BJ (cell line): ENCODE measurements around the gene SKIDA1. TPM values are rescaled to one million over a fixed set of nuclear protein-coding genes. Genes with fewer than 3 reads are reported as not detected.

Source experiments
- CTCF ChIA-PET: fragments of 350-600 bp; formaldehyde crosslinking; extraction: SDS; loops from one replicate; lab custom pipeline; 2021; ENCODE audit warnings: antibody characterized with exemption, inconsistent platforms; lab: Yijun Ruan, JAX
- POLR2A ChIA-PET: fragments of 300-600 bp; sonication (Branson Sonifier 250); formaldehyde crosslinking; extraction: SDS; loops from one replicate; lab custom pipeline; 2021; ENCODE audit warnings: antibody characterized with exemption; lab: Charles Lee
- DNase-seq: peaks from one replicate; pipeline ENCODE4 v3.0.0-alpha.2; 2011; ENCODE audit warnings: low read depth
- H3K27me3 ChIP-seq: 2 replicates; pipeline ENCODE4 v1.6.0; 2011; ENCODE audit warnings: low read length; ENCODE audit not compliant: control insufficient read depth, insufficient read depth
- H3K36me3 ChIP-seq: 2 replicates; pipeline ENCODE4 v1.5.1; 2011; ENCODE audit warnings: low read length; ENCODE audit not compliant: control insufficient read depth, insufficient read depth
- H3K4me3 ChIP-seq: 2 replicates; pipeline ENCODE4 v1.5.1; 2011; ENCODE audit warnings: low read depth, mild to moderate bottlenecking, control low read depth, low read length
- CTCF ChIP-seq: IDR thresholded peaks from 2 replicates; pipeline ENCODE4 v1.5.1; 2011; ENCODE audit warnings: low read depth, mild to moderate bottlenecking, control low read depth, inconsistent platforms, low read length, moderate library complexity; ENCODE audit not compliant: insufficient read depth
- polyA plus RNA-seq: library from polyadenylated mRNA; depleted of rRNA; stranded (reverse); fragments of >200 nt; gene quantifications from 2 replicates; pipeline ENCODE4 v1.2.3, GENCODE V29; 2011

SKIDA1 gene
- polyA plus RNA-seq, 1 experiment, result 0.27 TPM

GRCh38 chr10:21487416-21488180 is 37.9 kb downstream of the SKIDA1 start:
- Histone ChIP-seq H3K36me3 (no peaks in the 10 kb centered on the region), H3K4me3 (no peak overlapping the region), H3K27me3 (no peaks in the 10 kb centered on the region)
- POLR2A ChIA-PET, result no interaction called here
- CTCF ChIA-PET, result interaction anchor here (0.6 to 1.4 kb wide), 3 partner anchors 208 to 217 kb away, joined by 3 to 6 read pairs (median 3); no protein-coding TSS in a partner anchor
- TF ChIP-seq CTCF, result no peak
- DNase-seq, result no peak

- Histone ChIP-seq H3K27me3 (no peaks in the 10 kb centered on the region), H3K4me3 (no peak overlapping the region), H3K36me3 (no peaks in the 10 kb centered on the region)
- no peak for TF ChIP-seq CTCF
- DNase-seq, result no peak
- ChIA-PET POLR2A (no interaction called here), CTCF (interaction anchor here (0.6 kb wide), 1 partner anchor 55 kb away, joined by 3 read pairs; no protein-coding TSS in a partner anchor)
Measured at GRCh38 chr10:21482821-21483220, 42.7 kb downstream of the SKIDA1 start.

GRCh38 chr10:21481407-21481806 is 44.1 kb downstream of the SKIDA1 start:
- POLR2A ChIA-PET, result no interaction called here
- CTCF ChIA-PET, result no interaction called here

GRCh38 chr10:21479570-21480315 is 45.7 kb downstream of the SKIDA1 start:
- ChIA-PET POLR2A (no interaction called here), CTCF (no interaction called here)
- no peak overlapping the region for H3K4me3 ChIP-seq
- no peaks in the 10 kb centered on the region for H3K27me3 ChIP-seq
- no peak for DNase-seq
- no peaks in the 10 kb centered on the region for H3K36me3 ChIP-seq
- no peak for TF ChIP-seq CTCF

More at GRCh38 chr10:21481407-21481806, 44.1 kb downstream of the SKIDA1 start:
- Histone ChIP-seq H3K27me3 (no peaks in the 10 kb centered on the region), H3K4me3 (no peak overlapping the region), H3K36me3 (no peaks in the 10 kb centered on the region)
- TF ChIP-seq CTCF, result no peak
- DNase-seq, result no peak

DNA sequence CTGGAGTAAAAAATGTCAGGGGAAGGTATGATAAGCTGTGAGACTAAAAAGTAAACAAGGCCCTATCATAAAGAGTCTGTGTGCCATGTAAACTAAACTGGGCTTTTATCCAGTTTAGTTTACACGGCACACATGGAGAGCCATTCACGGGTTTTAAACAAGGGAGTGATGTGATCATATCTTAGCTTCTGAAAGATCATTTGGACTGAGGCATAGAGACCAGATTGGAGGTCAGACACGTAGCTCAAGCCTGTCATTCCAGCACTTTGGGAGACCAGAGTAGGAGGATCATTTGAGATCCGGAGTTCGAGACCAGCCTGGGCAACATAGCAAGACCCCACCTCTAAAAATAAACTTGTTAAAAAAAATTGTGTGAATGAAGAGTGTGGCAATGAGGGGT is 50.1 kb downstream of the SKIDA1 start:
- ChIA-PET CTCF (no interaction called here), POLR2A (no interaction called here)
- no peaks in the 10 kb centered on the region for H3K36me3 ChIP-seq
- H3K27me3 ChIP-seq, result no peaks in the 10 kb centered on the region
- TF ChIP-seq CTCF, result no peak
- no peak overlapping the region for H3K4me3 ChIP-seq
- no peak for DNase-seq
